ENCODE measurements around the gene KRTAP4-16. TPM values are rescaled to one million over a fixed set of nuclear protein-coding genes. Genes with fewer than 3 reads are reported as not detected.
"Not testable (repeated sequence)": the region's sequence is repeated elsewhere in the genome, so short reads cannot be mapped to it uniquely, and the experiment has no call there.

KRTAP4-16 gene
- total and polyA plus RNA-seq, 2 donors (not counting 1 experiment from before 2014, with no cell fraction given) = not detected

- no peaks in the 10 kb centered on the region for H3K36me3 ChIP-seq (replicated peaks in 1 of 2; ENCODE audit: control extremely low read depth in 1 of 2, control insufficient read depth in 1 of 2, extremely low read depth in 1 of 2, insufficient read depth in 2 of 2, low read length in 1 of 2)
- H4K20me1 ChIP-seq (ENCODE audit: control insufficient read depth, insufficient read depth, low read length, poor library complexity, severe bottlenecking) = no peaks in the 10 kb centered on the region
- ChIA-PET POLR2A (no interaction called here), CTCF (no interaction called here)
- no peak overlapping the region for H3K27ac ChIP-seq (ENCODE audit: low read length in 2 of 2)
- no peak for TF ChIP-seq CTCF (IDR thresholded peaks at IDR 0.05)
- TF ChIP-seq EZH2 (IDR thresholded peaks at IDR 0.05; ENCODE audit: borderline replicate concordance, insufficient read depth, low read depth, low read length, poor library complexity, severe bottlenecking) = no peak
- no peaks in the 10 kb centered on the region for H3K27me3 ChIP-seq (replicated peaks in 1 of 4; ENCODE audit: control extremely low read depth in 1 of 4, control insufficient read depth in 3 of 4, insufficient read depth in 4 of 4, low read length in 3 of 4)
- no CpG with 5 or more reads among the region's 2 CpGs for WGBS (ENCODE audit: insufficient coverage)
- no peaks in the 10 kb centered on the region for H3K79me2 ChIP-seq (ENCODE audit: control insufficient read depth, insufficient read depth, low read length)
- H3K27ac Mint-ChIP-seq = no peak overlapping the region
- H3K9ac ChIP-seq (ENCODE audit: low read length) = no peak overlapping the region
- no peak for DNase-seq
- peaks cover 13% of the 10 kb centered on the region for H3K4me1 Mint-ChIP-seq
- H3K27me3 Mint-ChIP-seq = peaks cover 11% of the 10 kb centered on the region
- no peak overlapping the region for H3K4me3 Mint-ChIP-seq
- no peak overlapping the region for H3K4me2 ChIP-seq (replicated peaks; ENCODE audit: low read depth, low read length, poor library complexity, severe bottlenecking)
- H3K4me3 ChIP-seq (ENCODE audit: control extremely low read depth in 1 of 5, extremely low read depth in 1 of 5, insufficient read depth in 1 of 5, low read depth in 2 of 5, low read length in 4 of 5) = no peak overlapping the region
- peaks cover 0 to 5% (median 3%) of the 10 kb centered on the region in 3 donors for H3K9me3 ChIP-seq (ENCODE audit: control extremely low read depth in 1 of 3, control insufficient read depth in 2 of 3, insufficient read depth in 1 of 3, low read length in 2 of 3)
- no peak for ATAC-seq (ENCODE audit: low read depth)
- intact Hi-C loops (cut with micrococcal nuclease) = no loop called here
- no peaks in the 10 kb centered on the region for H3K9me3 Mint-ChIP-seq (ENCODE audit: insufficient read depth)
- H3K4me1 ChIP-seq (ENCODE audit: control insufficient read depth in 2 of 2, insufficient read depth in 2 of 2, low read length in 2 of 2) = peaks cover 31 to 32% of the 10 kb centered on the region in 2 donors
- H2AFZ ChIP-seq (ENCODE audit: insufficient read depth, low read depth, low read length, poor library complexity, severe bottlenecking) = no peak overlapping the region
Measured at GRCh38 chr17:41125064-41125463, 23.1 kb upstream of the KRTAP4-16 start.

- H3K27me3 ChIP-seq (replicated peaks in 1 of 4; ENCODE audit: control extremely low read depth in 1 of 4, control insufficient read depth in 3 of 4, insufficient read depth in 4 of 4, low read length in 3 of 4); H3K9me3 Mint-ChIP-seq (ENCODE audit: insufficient read depth); ATAC-seq (ENCODE audit: low read depth); DNase-seq; CTCF ChIA-PET; H3K79me2 ChIP-seq (ENCODE audit: control insufficient read depth, insufficient read depth, low read length); H3K9ac ChIP-seq (ENCODE audit: low read length); POLR2A ChIA-PET; H3K9me3 ChIP-seq (ENCODE audit: control extremely low read depth in 1 of 3, control insufficient read depth in 2 of 3, insufficient read depth in 1 of 3, low read length in 2 of 3); H2AFZ ChIP-seq (ENCODE audit: insufficient read depth, low read depth, low read length, poor library complexity, severe bottlenecking); H3K36me3 ChIP-seq (replicated peaks in 1 of 2; ENCODE audit: control extremely low read depth in 1 of 2, control insufficient read depth in 1 of 2, extremely low read depth in 1 of 2, insufficient read depth in 2 of 2, low read length in 1 of 2); H3K27ac Mint-ChIP-seq; H4K20me1 ChIP-seq (ENCODE audit: control insufficient read depth, insufficient read depth, low read length, poor library complexity, severe bottlenecking): not testable (repeated sequence)
- peak within 1 kb of the TSS; percentile 24 for H3K4me3 Mint-ChIP-seq
- Histone ChIP-seq H3K4me2 (replicated peaks; ENCODE audit: low read depth, low read length, poor library complexity, severe bottlenecking) (peak within 1 kb of the TSS; percentile 3), H3K4me3 (ENCODE audit: control extremely low read depth in 1 of 5, extremely low read depth in 1 of 5, insufficient read depth in 1 of 5, low read depth in 2 of 5, low read length in 4 of 5) (peak within 1 kb of the TSS in 1 of 5 experiments; percentile 13), H3K27ac (ENCODE audit: low read length in 2 of 2) (peak within 1 kb of the TSS in 1 of 2 donors; percentile 25), H3K4me1 (ENCODE audit: control insufficient read depth in 2 of 2, insufficient read depth in 2 of 2, low read length in 2 of 2) (peaks cover 37 to 41% of the 10 kb centered on the region in 2 donors)
- peaks cover 18% of the 10 kb centered on the region for H3K4me1 Mint-ChIP-seq
- intact Hi-C loops (cut with micrococcal nuclease) = loop anchor here (5.0 kb wide), 1 partner anchor 183 kb away; the partner anchor contains the start of gene KRTAP16-1
- peaks cover 13% of the 10 kb centered on the region for H3K27me3 Mint-ChIP-seq
- 90% methylated on average over 2 of the region's 3 CpGs for WGBS (ENCODE audit: insufficient coverage)
Measured at GRCh38 chr17:41123991-41124371, 22.0 kb upstream of the KRTAP4-16 start, which contains the start of gene KRTAP4-12. KRTAP4-12 (minus strand) TSS chr17:41124182; CDS start chr17:41124122, 60 bp downstream.

GRCh38 chr17:41123292-41123990 lies 21.4 kb upstream of the KRTAP4-16 start:
- Histone ChIP-seq H3K27ac (ENCODE audit: low read length in 2 of 2) (peak overlapping the region in 1 of 2 donors; percentile 25), H3K4me1 (ENCODE audit: control insufficient read depth in 2 of 2, insufficient read depth in 2 of 2, low read length in 2 of 2) (peaks cover 43 to 46% of the 10 kb centered on the region in 2 donors), H3K4me3 (ENCODE audit: control extremely low read depth in 1 of 5, extremely low read depth in 1 of 5, insufficient read depth in 1 of 5, low read depth in 2 of 5, low read length in 4 of 5) (peak overlapping the region in 1 of 5 experiments; percentile 13), H3K4me2 (replicated peaks; ENCODE audit: low read depth, low read length, poor library complexity, severe bottlenecking) (peak overlapping the region; percentile 3)
- WGBS (ENCODE audit: insufficient coverage) = 77% methylated on average over 12 of the region's 12 CpGs
- H3K9ac ChIP-seq (ENCODE audit: low read length); CTCF ChIA-PET; H2AFZ ChIP-seq (ENCODE audit: insufficient read depth, low read depth, low read length, poor library complexity, severe bottlenecking); H3K36me3 ChIP-seq (replicated peaks in 1 of 2; ENCODE audit: control extremely low read depth in 1 of 2, control insufficient read depth in 1 of 2, extremely low read depth in 1 of 2, insufficient read depth in 2 of 2, low read length in 1 of 2); H4K20me1 ChIP-seq (ENCODE audit: control insufficient read depth, insufficient read depth, low read length, poor library complexity, severe bottlenecking); H3K9me3 Mint-ChIP-seq (ENCODE audit: insufficient read depth); ATAC-seq (ENCODE audit: low read depth); H3K27me3 ChIP-seq (replicated peaks in 1 of 4; ENCODE audit: control extremely low read depth in 1 of 4, control insufficient read depth in 3 of 4, insufficient read depth in 4 of 4, low read length in 3 of 4); H3K27ac Mint-ChIP-seq; H3K79me2 ChIP-seq (ENCODE audit: control insufficient read depth, insufficient read depth, low read length); DNase-seq; H3K9me3 ChIP-seq (ENCODE audit: control extremely low read depth in 1 of 3, control insufficient read depth in 2 of 3, insufficient read depth in 1 of 3, low read length in 2 of 3); POLR2A ChIA-PET: not testable (repeated sequence)
- peaks cover 13% of the 10 kb centered on the region for H3K27me3 Mint-ChIP-seq
- intact Hi-C loops (cut with micrococcal nuclease) = loop anchor here (5.0 kb wide), 1 partner anchor 184 kb away; the partner anchor contains the start of gene KRTAP16-1
- peak overlapping the region; percentile 24 for H3K4me3 Mint-ChIP-seq
- H3K4me1 Mint-ChIP-seq = peaks cover 22% of the 10 kb centered on the region

All from B cell (primary cell).